HG02885 (cell line): ENCODE data around the gene GUCA2B.

Source experiments
- ATAC-seq: cut with Tn5 transposase; IDR thresholded peaks from one replicate; pipeline ENCODE4 v1.9.1; 2021; ENCODE audit warnings: mild to moderate bottlenecking; ENCODE audit not compliant: unreplicated experiment, poor library complexity

GUCA2B gene

DNA sequence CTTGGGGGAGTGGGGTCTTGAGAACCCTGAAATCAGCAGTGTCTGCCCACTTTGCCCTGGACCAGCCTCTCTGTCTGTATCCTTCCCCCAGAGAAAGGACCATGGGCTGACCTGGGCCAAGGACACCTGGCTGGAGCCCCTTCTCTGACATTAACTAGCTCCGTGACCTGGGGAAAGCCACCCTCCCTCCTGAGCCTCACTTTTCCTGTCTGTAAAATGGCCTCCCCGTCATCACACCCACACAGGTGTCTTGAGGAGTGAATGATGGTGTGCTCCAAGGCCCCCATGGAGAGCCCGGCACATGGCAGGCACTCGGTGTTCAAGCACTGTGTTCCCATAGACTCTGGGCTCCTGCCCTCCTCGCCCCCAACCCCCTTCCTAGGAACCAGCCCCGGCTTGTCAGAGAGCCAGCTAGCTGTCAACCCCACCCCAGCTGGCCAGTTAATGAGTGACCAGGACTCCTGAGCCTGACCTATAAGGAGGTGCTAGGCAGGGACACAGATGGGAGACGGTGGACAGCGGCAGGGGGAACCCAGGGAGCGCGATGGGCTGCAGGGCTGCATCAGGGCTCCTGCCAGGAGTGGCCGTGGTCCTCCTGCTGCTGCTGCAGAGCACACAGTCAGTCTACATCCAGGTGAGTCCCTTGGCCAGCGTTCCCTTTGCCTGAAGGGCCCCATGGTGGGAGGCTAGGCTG is at the start of gene GUCA2B:
TSS of gene GUCA2B (plus strand) at position 504 of the 694 bp plus-strand sequence. CDS start at position 545, 41 bp downstream.
- no peak for ATAC-seq

DNA sequence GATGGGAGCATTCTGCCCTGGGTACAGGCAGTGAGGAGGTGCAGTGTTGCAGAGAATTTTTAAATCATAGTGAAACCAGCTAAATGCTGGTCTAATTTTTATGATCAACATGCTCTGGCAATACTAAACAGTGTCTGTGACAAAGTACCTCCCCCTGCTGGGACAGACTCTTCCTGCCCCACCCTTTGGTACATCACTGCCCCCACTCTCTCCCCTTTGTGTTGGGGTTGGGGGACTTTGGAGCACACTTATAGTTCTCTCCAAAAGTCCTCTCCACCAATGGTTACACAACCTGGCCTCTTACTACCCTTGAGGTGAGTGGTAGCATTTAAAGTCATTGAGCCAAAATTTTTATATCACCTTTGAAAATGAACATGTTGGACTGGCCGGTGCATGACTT is 48.2 kb upstream of the GUCA2B start:
- ATAC-seq: no peak

- no peak for ATAC-seq
Measured at GRCh38 chr1:42108309-42108708, 44.9 kb upstream of the GUCA2B start.

DNA sequence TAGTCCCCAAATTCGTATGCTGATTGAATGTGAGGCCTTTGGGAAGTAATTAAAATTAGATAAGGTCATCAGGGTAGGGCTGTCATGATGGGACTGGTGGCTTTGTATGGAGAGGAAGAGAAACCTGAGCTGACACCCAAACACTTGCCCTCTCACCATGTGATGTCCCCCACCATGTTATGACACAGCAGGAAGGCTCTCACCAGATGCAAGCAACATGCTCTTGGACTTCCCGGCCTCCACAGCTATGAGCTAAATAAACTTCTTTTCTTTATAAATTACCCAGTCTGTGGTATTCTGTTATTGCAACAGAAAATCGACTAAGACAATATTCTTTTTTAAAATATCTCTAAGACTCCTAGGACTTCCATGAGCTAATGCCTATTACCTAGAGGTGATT is 43.6 kb upstream of the GUCA2B start:
- no peak for ATAC-seq

DNA sequence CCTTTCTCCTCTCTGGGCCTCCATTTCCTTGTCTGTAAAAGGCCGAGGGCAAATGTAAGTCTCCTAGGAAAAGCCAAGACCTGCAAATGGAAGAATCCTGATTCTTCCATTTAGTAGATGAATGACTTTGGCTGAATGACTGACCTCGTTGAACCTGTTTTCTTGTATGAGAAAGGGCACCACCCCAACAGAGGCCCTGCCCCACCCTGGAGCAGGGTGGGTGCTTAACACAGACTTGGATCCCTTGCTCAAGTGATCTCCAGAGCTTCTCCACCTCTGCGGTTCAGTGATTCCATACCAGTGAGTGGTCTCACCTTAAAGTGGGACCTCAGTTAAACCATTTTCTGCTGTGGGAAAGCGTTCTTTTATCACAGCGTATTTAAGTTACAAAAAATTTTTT is 39.0 kb upstream of the GUCA2B start:
- no peak for ATAC-seq

GRCh38 chr1:42117214-42117613 is 36.0 kb upstream of the GUCA2B start:
- ATAC-seq: no peak

- ATAC-seq: no peak
Measured at GRCh38 chr1:42118125-42118524, 35.1 kb upstream of the GUCA2B start.

- ATAC-seq: no peak
Measured at GRCh38 chr1:42122408-42122807, 30.8 kb upstream of the GUCA2B start.

GRCh38 chr1:42125552-42125951 is 27.7 kb upstream of the GUCA2B start:
- no peak for ATAC-seq

DNA sequence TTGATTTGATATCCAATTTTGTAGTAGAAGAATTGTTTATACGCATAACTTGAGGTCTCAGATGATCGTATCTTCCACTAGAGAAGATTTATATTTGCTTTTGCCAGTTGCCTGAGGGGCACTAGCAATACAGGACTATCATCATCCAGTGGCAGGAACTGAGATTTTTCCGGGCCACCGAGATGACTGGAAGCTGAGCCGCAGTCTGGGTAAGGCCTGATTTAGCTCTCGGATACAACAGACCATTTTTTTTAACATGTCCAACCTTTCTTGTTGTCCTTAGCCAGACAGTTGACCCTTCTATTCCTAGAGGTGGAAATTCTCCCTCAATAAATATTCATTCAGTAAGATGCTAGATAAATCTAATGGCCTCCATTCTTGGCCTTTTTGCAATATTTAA is 25.4 kb upstream of the GUCA2B start:
- ATAC-seq: no peak

DNA sequence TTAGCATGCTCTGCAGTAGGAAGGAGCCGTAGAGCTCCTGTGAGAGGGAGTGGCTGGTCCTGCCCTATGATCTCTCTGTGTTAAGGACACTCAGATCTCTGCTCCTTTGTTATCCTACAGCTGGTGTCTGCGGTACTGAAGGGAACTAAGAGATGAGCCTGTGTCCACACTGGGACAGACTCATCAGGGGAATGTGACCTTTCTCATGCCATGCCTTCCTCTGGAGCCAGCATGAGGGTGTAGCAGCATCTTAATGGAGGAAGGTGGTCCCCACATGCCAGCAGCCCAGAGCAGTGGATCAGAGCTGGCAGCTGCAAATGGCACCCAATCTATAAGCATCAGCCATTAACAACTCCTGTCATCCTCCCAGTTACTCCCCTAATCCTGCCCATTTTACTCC is 24.7 kb upstream of the GUCA2B start:
- no peak for ATAC-seq

DNA sequence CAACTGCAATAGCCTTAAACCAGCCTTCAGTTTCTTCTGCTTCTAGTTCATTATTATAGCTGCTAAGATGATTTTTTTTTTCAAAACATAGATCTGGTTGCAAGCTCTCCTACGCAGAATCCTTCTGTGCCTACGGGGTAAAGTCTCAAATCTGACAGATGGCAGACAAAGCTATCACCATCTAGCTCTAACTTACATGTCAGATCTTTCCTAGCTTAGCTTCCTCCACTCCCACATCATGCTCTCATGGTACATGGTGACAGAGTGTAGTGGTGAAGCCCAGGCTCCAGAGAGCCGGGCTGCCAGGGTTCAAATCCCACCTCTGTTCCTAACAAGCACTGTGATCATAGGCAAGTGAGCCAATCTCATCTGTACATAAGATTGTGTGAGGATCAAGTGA is 24.2 kb upstream of the GUCA2B start:
- no peak for ATAC-seq

DNA sequence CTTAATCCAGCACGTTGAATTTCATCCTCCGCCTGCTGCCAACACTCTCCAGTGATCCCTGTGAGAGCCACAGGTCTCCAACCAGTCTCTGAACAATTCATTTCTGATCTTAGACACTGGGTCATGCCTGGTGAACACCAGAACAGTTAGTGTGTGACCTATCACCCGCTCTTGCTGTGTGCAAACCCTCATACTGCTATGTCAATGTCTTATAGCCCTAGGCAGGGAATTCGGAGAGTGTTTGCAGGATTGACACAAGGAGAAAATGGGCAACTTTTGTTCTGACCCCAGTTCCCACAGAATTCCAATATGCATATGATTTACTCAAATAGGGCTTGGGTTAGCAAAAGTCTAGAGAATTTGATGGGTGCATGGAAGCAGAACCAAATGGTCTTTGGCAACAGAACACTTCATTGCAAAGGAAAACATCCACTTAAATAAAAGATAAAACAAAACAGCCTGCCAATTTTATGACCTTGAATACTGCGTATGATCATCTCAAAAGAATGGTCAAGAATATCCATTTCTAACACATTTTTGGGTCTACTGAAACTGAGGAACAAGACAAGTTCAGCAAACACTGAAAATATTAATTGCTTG is 23.0 kb upstream of the GUCA2B start:
- ATAC-seq: no peak

DNA sequence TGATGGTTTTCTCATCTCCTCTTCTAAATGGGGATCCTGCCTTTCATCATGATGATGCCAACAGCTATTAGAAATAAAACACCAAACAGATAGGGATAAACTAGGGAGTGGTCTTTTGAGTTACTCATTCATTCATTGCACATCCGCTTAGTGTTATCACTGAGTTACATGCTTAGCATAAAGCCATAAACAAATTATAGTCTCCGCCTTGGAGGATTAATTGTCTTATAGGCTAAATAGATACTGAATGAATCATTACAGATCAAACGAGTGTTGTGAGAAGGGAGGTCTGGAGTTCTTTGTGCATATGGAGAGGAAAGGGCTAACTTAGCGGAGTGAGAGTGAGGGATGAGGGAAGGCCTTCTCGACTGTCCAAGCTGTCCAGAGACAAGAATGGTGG is 19.8 kb upstream of the GUCA2B start:
- no peak for ATAC-seq

- no peak for ATAC-seq
Measured at GRCh38 chr1:42133809-42134526, 19.2 kb upstream of the GUCA2B start.

- no peak for ATAC-seq
Measured at GRCh38 chr1:42135426-42135825, 17.8 kb upstream of the GUCA2B start.

GRCh38 chr1:42136466-42136865 is 16.7 kb upstream of the GUCA2B start:
- ATAC-seq: no peak

DNA sequence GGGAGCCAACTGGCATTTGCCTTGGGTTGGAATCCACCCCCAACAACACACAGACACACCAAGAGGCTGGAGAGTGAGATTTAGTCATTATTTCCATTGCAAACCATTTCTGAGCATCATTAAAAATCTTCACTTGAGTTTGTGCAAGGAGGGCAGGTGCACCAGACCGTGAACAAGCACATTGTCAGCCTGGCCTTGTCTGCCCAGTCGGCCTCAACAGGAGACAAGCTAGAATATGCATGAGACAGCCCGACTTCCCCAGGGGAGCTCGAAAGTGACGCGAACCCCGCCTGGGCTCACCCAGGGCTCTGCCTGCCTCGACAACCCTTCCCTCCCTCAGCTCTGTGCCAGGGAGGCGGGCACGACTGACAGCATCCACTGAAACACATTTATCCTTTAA is 15.4 kb upstream of the GUCA2B start:
- ATAC-seq: no peak

- no peak for ATAC-seq
Measured at GRCh38 chr1:42138586-42138985, 14.6 kb upstream of the GUCA2B start.

GRCh38 chr1:42139444-42139843 is 13.8 kb upstream of the GUCA2B start:
- no peak for ATAC-seq

GRCh38 chr1:42140191-42140590 is 13.0 kb upstream of the GUCA2B start:
- ATAC-seq: no peak

DNA sequence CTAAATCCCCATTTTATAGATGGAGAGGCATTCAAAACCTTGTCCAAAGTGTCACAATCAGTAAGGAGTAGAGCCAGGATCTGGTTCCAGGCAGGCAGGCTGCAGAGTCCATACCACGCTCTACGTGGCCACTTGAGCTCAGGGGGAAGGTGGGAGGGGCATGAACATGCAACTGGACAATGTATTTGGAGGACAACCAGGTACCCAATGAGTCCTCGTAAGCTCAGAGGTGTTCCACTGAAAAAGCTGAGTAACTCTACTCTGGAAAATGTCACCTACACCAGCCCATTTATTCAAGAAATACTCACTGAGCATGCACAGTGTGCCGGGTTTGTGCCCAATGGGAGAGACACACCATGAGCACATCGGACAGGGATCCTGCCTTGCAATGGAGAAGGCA is 11.2 kb upstream of the GUCA2B start:
- ATAC-seq: no peak
